Activated T-cell treated with anti-CD3 and anti-CD28 coated beads, Interleukin-2, amount 50 U/mL, for 24 hours (primary cell): ENCODE results near the gene SHLD2.
A peak's percentile ranks its signal among the peaks of the same experiment; 100 is the strongest.
"Not testable (repeated sequence)": the region's sequence is repeated elsewhere in the genome, so short reads cannot be mapped to it uniquely, and the experiment has no call there.

Experiments used
- DNase-seq: peaks from one replicate; pipeline ENCODE4 v3.0.0-alpha.2; 2020
- H3K27ac Mint-ChIP-seq: 2 replicates; pipeline ENCODE4 v1.8.0; 2020; ENCODE audit warnings: mild to moderate bottlenecking, mixed read lengths
- H3K27me3 Mint-ChIP-seq: 2 replicates; pipeline ENCODE4 v1.8.0; 2020; ENCODE audit warnings: mixed read lengths
- H3K36me3 Mint-ChIP-seq: 2 replicates; pipeline ENCODE4 v1.8.0; 2020; ENCODE audit warnings: low read depth, mixed read lengths
- H3K4me1 Mint-ChIP-seq: 2 replicates; pipeline ENCODE4 v1.8.0; 2020; ENCODE audit warnings: low read depth, mixed read lengths
- H3K4me3 Mint-ChIP-seq: 2 replicates; pipeline ENCODE4 v1.8.0; 2020; ENCODE audit warnings: mild to moderate bottlenecking, moderate library complexity, mixed read lengths
- H3K9me3 Mint-ChIP-seq: 2 replicates; pipeline ENCODE4 v1.8.0; 2020; ENCODE audit warnings: mixed read lengths

Gene SHLD2

GRCh38 chr10:87200924-87201323 is 105.9 kb downstream of the SHLD2 start:
- not testable (repeated sequence) for DNase-seq, H3K27me3 Mint-ChIP-seq, H3K9me3 Mint-ChIP-seq, H3K36me3 Mint-ChIP-seq
- peak overlapping the region; percentile 23 for H3K4me3 Mint-ChIP-seq
- peak overlapping the region; percentile 55 for H3K27ac Mint-ChIP-seq
- peaks cover 21% of the 10 kb centered on the region for H3K4me1 Mint-ChIP-seq

GRCh38 chr10:87204801-87205200 is 109.8 kb downstream of the SHLD2 start:
- H3K36me3 Mint-ChIP-seq, H3K4me3 Mint-ChIP-seq, H3K27me3 Mint-ChIP-seq, DNase-seq, H3K27ac Mint-ChIP-seq, H3K9me3 Mint-ChIP-seq: not testable (repeated sequence)
- peaks cover 21% of the 10 kb centered on the region for H3K4me1 Mint-ChIP-seq

- H3K4me3 Mint-ChIP-seq, H3K9me3 Mint-ChIP-seq, H3K36me3 Mint-ChIP-seq, H3K27ac Mint-ChIP-seq, H3K27me3 Mint-ChIP-seq, DNase-seq: not testable (repeated sequence)
- peaks cover 19% of the 10 kb centered on the region for H3K4me1 Mint-ChIP-seq
Observed at GRCh38 chr10:87206922-87207321, 111.9 kb downstream of the SHLD2 start.

GRCh38 chr10:87210309-87210708 is 115.3 kb downstream of the SHLD2 start:
- not testable (repeated sequence) for H3K4me1 Mint-ChIP-seq, H3K27me3 Mint-ChIP-seq, DNase-seq, H3K27ac Mint-ChIP-seq, H3K4me3 Mint-ChIP-seq, H3K36me3 Mint-ChIP-seq, H3K9me3 Mint-ChIP-seq

GRCh38 chr10:87211848-87212247 is 116.8 kb downstream of the SHLD2 start:
- not testable (repeated sequence) for DNase-seq, H3K9me3 Mint-ChIP-seq, H3K4me3 Mint-ChIP-seq, H3K27me3 Mint-ChIP-seq, H3K4me1 Mint-ChIP-seq, H3K36me3 Mint-ChIP-seq, H3K27ac Mint-ChIP-seq

- H3K4me1 Mint-ChIP-seq, DNase-seq, H3K27ac Mint-ChIP-seq: not testable (repeated sequence)
Observed at GRCh38 chr10:87213150-87213765, 118.3 kb downstream of the SHLD2 start.

GRCh38 chr10:87213806-87214205 is 118.8 kb downstream of the SHLD2 start:
- H3K4me1 Mint-ChIP-seq, H3K27me3 Mint-ChIP-seq, H3K4me3 Mint-ChIP-seq, H3K27ac Mint-ChIP-seq, DNase-seq, H3K36me3 Mint-ChIP-seq, H3K9me3 Mint-ChIP-seq: not testable (repeated sequence)

More at GRCh38 chr10:87213150-87213765, 118.3 kb downstream of the SHLD2 start:
- H3K36me3 Mint-ChIP-seq, H3K9me3 Mint-ChIP-seq, H3K27me3 Mint-ChIP-seq, H3K4me3 Mint-ChIP-seq: not testable (repeated sequence)

- DNase-seq, H3K9me3 Mint-ChIP-seq, H3K27me3 Mint-ChIP-seq, H3K27ac Mint-ChIP-seq, H3K36me3 Mint-ChIP-seq, H3K4me3 Mint-ChIP-seq, H3K4me1 Mint-ChIP-seq: not testable (repeated sequence)
Observed at GRCh38 chr10:87216120-87216519, 121.1 kb downstream of the SHLD2 start.

GRCh38 chr10:87219370-87219769 is 124.4 kb downstream of the SHLD2 start:
- not testable (repeated sequence) for H3K27ac Mint-ChIP-seq, H3K36me3 Mint-ChIP-seq, H3K4me1 Mint-ChIP-seq, DNase-seq, H3K9me3 Mint-ChIP-seq, H3K4me3 Mint-ChIP-seq, H3K27me3 Mint-ChIP-seq

GRCh38 chr10:87222789-87223188 is 127.8 kb downstream of the SHLD2 start:
- not testable (repeated sequence) for H3K36me3 Mint-ChIP-seq, H3K27me3 Mint-ChIP-seq, H3K4me1 Mint-ChIP-seq, DNase-seq, H3K9me3 Mint-ChIP-seq, H3K4me3 Mint-ChIP-seq, H3K27ac Mint-ChIP-seq

GRCh38 chr10:87225148-87225547 is 130.1 kb downstream of the SHLD2 start, which contains the start of gene NUTM2A:
TSS of gene NUTM2A (plus strand) at chr10:87225448. CDS start at chr10:87225831, 383 bp downstream.
- not testable (repeated sequence) for H3K4me3 Mint-ChIP-seq, H3K36me3 Mint-ChIP-seq, DNase-seq, H3K27me3 Mint-ChIP-seq, H3K4me1 Mint-ChIP-seq, H3K27ac Mint-ChIP-seq, H3K9me3 Mint-ChIP-seq

- H3K4me1 Mint-ChIP-seq, DNase-seq, H3K27ac Mint-ChIP-seq, H3K27me3 Mint-ChIP-seq, H3K9me3 Mint-ChIP-seq, H3K36me3 Mint-ChIP-seq, H3K4me3 Mint-ChIP-seq: not testable (repeated sequence)
Observed at GRCh38 chr10:87228247-87228646, 133.2 kb downstream of the SHLD2 start.

- DNase-seq, H3K27me3 Mint-ChIP-seq, H3K4me1 Mint-ChIP-seq, H3K4me3 Mint-ChIP-seq, H3K36me3 Mint-ChIP-seq, H3K27ac Mint-ChIP-seq, H3K9me3 Mint-ChIP-seq: not testable (repeated sequence)
Observed at GRCh38 chr10:87229211-87229610, 134.2 kb downstream of the SHLD2 start.

GRCh38 chr10:87234854-87235253 is 139.8 kb downstream of the SHLD2 start:
- H3K27ac Mint-ChIP-seq, DNase-seq, H3K9me3 Mint-ChIP-seq, H3K4me1 Mint-ChIP-seq, H3K36me3 Mint-ChIP-seq, H3K4me3 Mint-ChIP-seq, H3K27me3 Mint-ChIP-seq: not testable (repeated sequence)

GRCh38 chr10:87237244-87237643 is 142.2 kb downstream of the SHLD2 start:
- H3K27ac Mint-ChIP-seq, H3K4me1 Mint-ChIP-seq, DNase-seq, H3K9me3 Mint-ChIP-seq, H3K27me3 Mint-ChIP-seq, H3K4me3 Mint-ChIP-seq, H3K36me3 Mint-ChIP-seq: not testable (repeated sequence)

GRCh38 chr10:87239346-87239808 is 144.4 kb downstream of the SHLD2 start:
- not testable (repeated sequence) for H3K4me1 Mint-ChIP-seq, DNase-seq, H3K27ac Mint-ChIP-seq, H3K4me3 Mint-ChIP-seq, H3K27me3 Mint-ChIP-seq, H3K9me3 Mint-ChIP-seq
- H3K36me3 Mint-ChIP-seq, result peaks cover 11% of the 10 kb centered on the region
